SU-DHL-6 (cell line): ENCODE measurements around the gene KRT79.

Source experiments
- H2AFZ ChIP-seq: fragments of 200-600 bp; sonication (generic); 2 replicates; pipeline ENCODE4 v1.6.1; 2014; ENCODE audit warnings: low read depth, mild to moderate bottlenecking, moderate library complexity, mixed read lengths, antibody characterized with exemption, low read length; ENCODE audit not compliant: severe bottlenecking
- H3F3A ChIP-seq: fragments of 200-600 bp; shearing (Covaris generic); 2 replicates; pipeline ENCODE4 v1.6.0; 2016; ENCODE audit warnings: antibody characterized with exemption, mild to moderate bottlenecking; ENCODE audit not compliant: insufficient read depth
- H3K27ac ChIP-seq: fragments of 200-600 bp; sonication (generic); 2 replicates; pipeline ENCODE4 v1.5.1; 2016; ENCODE audit warnings: low read depth, mild to moderate bottlenecking, low read length, moderate library complexity, mixed read lengths
- H3K27me3 ChIP-seq: fragments of 200-600 bp; sonication (generic), shearing (Covaris generic); 2 replicates; pipeline ENCODE4 v1.6.0; 2014; ENCODE audit warnings: mild to moderate bottlenecking, low read length
- H3K36me3 ChIP-seq: fragments of 200-600 bp; sonication (generic); 2 replicates; pipeline ENCODE4 v1.6.1; 2014; ENCODE audit warnings: mild to moderate bottlenecking, low read length, mixed read lengths
- H3K4me2 ChIP-seq: fragments of 300-600, 200-600 bp; shearing (Covaris generic), sonication (generic); 2 replicates; pipeline ENCODE4 v1.6.0; 2014; ENCODE audit warnings: low read length, low read depth, mild to moderate bottlenecking; ENCODE audit not compliant: poor library complexity, severe bottlenecking
- H3K4me3 ChIP-seq: fragments of 200-600 bp; sonication (generic); 2 replicates; pipeline ENCODE4 v1.5.1; 2014; ENCODE audit warnings: antibody characterized with exemption, low read length, mild to moderate bottlenecking, mixed read lengths; ENCODE audit not compliant: insufficient read depth, poor library complexity, severe bottlenecking
- H3K79me2 ChIP-seq: fragments of 200-600 bp; sonication (generic); 2 replicates; pipeline ENCODE4 v1.6.1; 2014; ENCODE audit warnings: mild to moderate bottlenecking, low read length, moderate library complexity; ENCODE audit not compliant: insufficient read depth
- H3K9ac ChIP-seq: fragments of 200-600 bp; sonication (generic); 2 replicates; pipeline ENCODE4 v1.7.0; 2014; ENCODE audit warnings: mild to moderate bottlenecking, low read length
- H3K9me2 ChIP-seq: fragments of 200-600 bp; sonication (generic); replicated peaks from 2 replicates; pipeline ENCODE4 v1.6.1; 2014; ENCODE audit warnings: low read length; ENCODE audit not compliant: insufficient read depth
- H3K9me3 ChIP-seq: fragments of 200-600 bp; sonication (generic); 2 replicates; pipeline ENCODE4 v1.6.1; 2014; ENCODE audit warnings: low read length, mixed read lengths; ENCODE audit not compliant: insufficient read depth
- H4K20me1 ChIP-seq: fragments of 200-600 bp; sonication (generic); 2 replicates; pipeline ENCODE4 v1.6.1; 2014; ENCODE audit warnings: low read depth, mild to moderate bottlenecking, antibody characterized with exemption, low read length, moderate library complexity, mixed read lengths
- CTCF ChIP-seq: fragments of 200-600 bp; sonication (generic); IDR thresholded peaks from one replicate; pipeline ENCODE4 v1.5.1; 2017; ENCODE audit warnings: antibody characterized with exemption, mild to moderate bottlenecking, low read length, moderate library complexity; ENCODE audit not compliant: insufficient read depth, poor library complexity, severe bottlenecking
- EZH2phosphoT487 ChIP-seq: fragments of 200-600 bp; sonication (generic), shearing (Covaris generic); conservative IDR thresholded peaks from 2 replicates; pipeline ENCODE4 v1.6.1; 2018; ENCODE audit warnings: mild to moderate bottlenecking, antibody characterized with exemption, low read length, moderate library complexity, mixed read lengths

The KRT79 gene

GRCh38 chr12:52829986-52830770, 3.9 kb downstream of the KRT79 start:
- Histone ChIP-seq H3K4me2 (no peak overlapping the region), H3K9me2 (no peaks in the 10 kb centered on the region), H3K36me3 (no peaks in the 10 kb centered on the region), H4K20me1 (no peaks in the 10 kb centered on the region), H3K27me3 (0 out of 2 replicates have a peak, but pooled peaks cover 4% of the 10 kb centered on the region), H3K9ac (no peak overlapping the region), H3K9me3 (no peaks in the 10 kb centered on the region), H3K79me2 (no peaks in the 10 kb centered on the region), H2AFZ (no peak overlapping the region), H3K4me3 (no peak overlapping the region), H3K27ac (no peak overlapping the region), H3F3A (no peaks in the 10 kb centered on the region)
- TF ChIP-seq CTCF (no peak), EZH2phosphoT487 (no peak)

- no peak overlapping the region for H3K9ac ChIP-seq
- no peak overlapping the region for H2AFZ ChIP-seq
- H3K4me2 ChIP-seq: no peak overlapping the region
- TF ChIP-seq CTCF (no peak), EZH2phosphoT487 (no peak)
- H3F3A ChIP-seq: no peaks in the 10 kb centered on the region
- H4K20me1 ChIP-seq: no peaks in the 10 kb centered on the region
- H3K79me2 ChIP-seq: no peaks in the 10 kb centered on the region
- no peaks in the 10 kb centered on the region for H3K9me3 ChIP-seq
- no peak overlapping the region for H3K27ac ChIP-seq
- H3K36me3 ChIP-seq: no peaks in the 10 kb centered on the region
- H3K27me3 ChIP-seq: 0 out of 2 replicates have a peak, but pooled peaks cover 4% of the 10 kb centered on the region
- H3K4me3 ChIP-seq: no peak overlapping the region
- no peaks in the 10 kb centered on the region for H3K9me2 ChIP-seq
Observed at GRCh38 chr12:52828591-52829021, 5.5 kb downstream of the KRT79 start.

GRCh38 chr12:52828156-52828555, 6.0 kb downstream of the KRT79 start:
- no peak overlapping the region for H3K4me3 ChIP-seq
- no peaks in the 10 kb centered on the region for H3F3A ChIP-seq
- no peaks in the 10 kb centered on the region for H4K20me1 ChIP-seq
- no peaks in the 10 kb centered on the region for H3K9me2 ChIP-seq
- no peaks in the 10 kb centered on the region for H3K9me3 ChIP-seq
- H3K36me3 ChIP-seq: no peaks in the 10 kb centered on the region
- TF ChIP-seq EZH2phosphoT487: no peak
- no peak for TF ChIP-seq CTCF
- no peak overlapping the region for H3K9ac ChIP-seq
- H2AFZ ChIP-seq: no peak overlapping the region
- H3K4me2 ChIP-seq: no peak overlapping the region
- no peak overlapping the region for H3K27ac ChIP-seq
- no peaks in the 10 kb centered on the region for H3K79me2 ChIP-seq
- H3K27me3 ChIP-seq: 0 out of 2 replicates have a peak, but pooled peaks cover 4% of the 10 kb centered on the region
